ENCODE data around the gene ZNF792. TPM values are rescaled to one million over a fixed set of nuclear protein-coding genes. Genes with fewer than 3 reads are reported as not detected.
"Not testable (repeated sequence)": the region's sequence is repeated elsewhere in the genome, so short reads cannot be mapped to it uniquely, and the experiment has no call there.

ZNF792 gene
- total and polyA plus RNA-seq, 7 experiments from 2014 or later: 11.0 to 33.9 (median 18.3) TPM

- H3K36me3 Mint-ChIP-seq: peaks cover 4 to 42% (median 23%) of the 10 kb centered on the region in 5 donors
- ChIA-PET CTCF (interaction anchor here (6.0 to 8.6 kb wide), 2 partner anchors 9 to 39 kb away, joined by 39 to 138 read pairs; partner anchors contain the start of gene GRAMD1A), POLR2A (interaction anchor here (2.5 to 11.9 kb wide), 2 partner anchors 11 to 37 kb away, joined by 9 to 237 read pairs; partner anchors contain the start of gene GRAMD1A)
- Histone ChIP-seq H3K27ac (ENCODE audit: low read depth, low read length) (peak overlapping the region; percentile 26), H3K27me3 (ENCODE audit: control insufficient read depth in 2 of 2, insufficient read depth in 2 of 2, low read length in 2 of 2) (no peaks in the 10 kb centered on the region), H3K4me1 (ENCODE audit: control insufficient read depth in 2 of 2, insufficient read depth in 2 of 2, low read length in 2 of 2) (peaks cover 44 to 45% of the 10 kb centered on the region in 2 donors), H3K9me3 (ENCODE audit: control insufficient read depth in 2 of 3, low read length in 3 of 3) (no peaks in the 10 kb centered on the region), H3K4me3 (ENCODE audit: low read length) (no peak overlapping the region), H3K36me3 (ENCODE audit: control insufficient read depth in 2 of 3, insufficient read depth in 3 of 3, low read length in 3 of 3) (peaks cover 0 to 57% (median 12%) of the 10 kb centered on the region in 3 experiments)
- H3K4me1 Mint-ChIP-seq: peaks cover 44 to 79% (median 67%) of the 10 kb centered on the region in 7 donors
- H3K9me3 Mint-ChIP-seq: peaks cover 0 to 1% (median 0%) of the 10 kb centered on the region in 11 donors
- intact Hi-C loops (cut with micrococcal nuclease): loop anchor here (5.0 to 10.0 kb wide), 3 partner anchors 237 to 277 kb away; partner anchors contain the start of genes ZNF181 (in 2 of the 2) and ZNF599 (in 1 of the 2)
- H3K4me3 Mint-ChIP-seq: peak overlapping the region in 1 of 10 donors; percentile 84
- peak overlapping the region in 8 of 9 donors; percentile 16 to 98 (median 72) for H3K27ac Mint-ChIP-seq
- no peaks in the 10 kb centered on the region for H3K27me3 Mint-ChIP-seq
- ATAC-seq (no peak), DNase-seq (no peak)
Observed at GRCh38 chr19:35009424-35010415, 45.7 kb upstream of the ZNF792 start.

GRCh38 chr19:35008891-35009341 is 44.9 kb upstream of the ZNF792 start:
- Mint-ChIP-seq H3K27ac (peak overlapping the region in 5 of 9 donors; percentile 46 to 72 (median 67)), H3K9me3 (peaks cover 0 to 3% (median 0%) of the 10 kb centered on the region in 11 donors), H3K27me3 (no peaks in the 10 kb centered on the region), H3K4me3 (peak overlapping the region in 1 of 10 donors; percentile 34), H3K36me3 (peaks cover 4 to 37% (median 17%) of the 10 kb centered on the region in 5 donors), H3K4me1 (peaks cover 41 to 79% (median 66%) of the 10 kb centered on the region in 7 donors)
- peak overlapping the region; percentile 26 for H3K27ac ChIP-seq (ENCODE audit: low read depth, low read length)
- ATAC-seq (no peak), DNase-seq (no peak)
- H3K27me3 ChIP-seq (ENCODE audit: control insufficient read depth in 2 of 2, insufficient read depth in 2 of 2, low read length in 2 of 2): no peaks in the 10 kb centered on the region
- H3K36me3 ChIP-seq (ENCODE audit: control insufficient read depth in 2 of 3, insufficient read depth in 3 of 3, low read length in 3 of 3): peaks cover 0 to 64% (median 12%) of the 10 kb centered on the region in 3 experiments
- H3K4me3 ChIP-seq (ENCODE audit: low read length): no peak overlapping the region
- intact Hi-C loops (cut with micrococcal nuclease): loop anchor here in 1 of 2 donors (10.0 kb wide), 1 partner anchor 274 kb away; the partner anchor contains the start of gene ZNF181
- POLR2A ChIA-PET: interaction anchor here (0.8 to 11.9 kb wide), 4 partner anchors 9 to 36 kb away, joined by 3 to 237 read pairs (median 6); partner anchors contain the start of gene GRAMD1A
- no peaks in the 10 kb centered on the region for H3K9me3 ChIP-seq (ENCODE audit: control insufficient read depth in 2 of 3, low read length in 3 of 3)
- CTCF ChIA-PET: interaction anchor here (6.0 to 8.6 kb wide), 2 partner anchors 8 to 38 kb away, joined by 39 to 138 read pairs; partner anchors contain the start of gene GRAMD1A
- peaks cover 43 to 45% of the 10 kb centered on the region in 2 donors for H3K4me1 ChIP-seq (ENCODE audit: control insufficient read depth in 2 of 2, insufficient read depth in 2 of 2, low read length in 2 of 2)

DNA sequence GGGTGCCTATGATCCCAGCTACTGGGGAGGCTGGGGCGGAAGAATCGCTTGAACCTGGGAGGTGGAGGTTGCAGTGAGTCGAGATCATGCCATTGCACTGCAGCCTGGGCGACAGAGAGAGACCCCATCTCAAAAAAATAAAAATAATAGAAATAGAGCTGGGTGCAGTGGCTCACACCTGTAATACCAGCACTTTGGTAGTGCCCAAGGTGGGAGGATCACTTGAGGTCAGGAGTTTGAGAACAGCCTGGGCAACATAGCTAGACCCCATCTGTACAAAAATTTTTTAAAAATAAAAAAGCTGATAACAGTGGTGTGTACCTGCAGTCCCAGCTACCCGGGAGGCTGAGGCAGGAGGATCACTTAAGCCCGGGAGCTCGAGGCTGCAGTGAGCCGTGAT is 43.4 kb upstream of the ZNF792 start:
- H3K9me3 Mint-ChIP-seq; H3K27me3 ChIP-seq (ENCODE audit: control insufficient read depth in 2 of 2, insufficient read depth in 2 of 2, low read length in 2 of 2); H3K9me3 ChIP-seq (ENCODE audit: control insufficient read depth in 2 of 3, low read length in 3 of 3); H3K27ac ChIP-seq (ENCODE audit: low read depth, low read length); DNase-seq; H3K4me3 ChIP-seq (ENCODE audit: low read length); ATAC-seq; H3K27me3 Mint-ChIP-seq; H3K4me3 Mint-ChIP-seq: not testable (repeated sequence)
- peaks cover 0 to 67% (median 12%) of the 10 kb centered on the region in 3 experiments for H3K36me3 ChIP-seq (ENCODE audit: control insufficient read depth in 2 of 3, insufficient read depth in 3 of 3, low read length in 3 of 3)
- ChIA-PET CTCF (interaction anchor here (8.6 kb wide), 1 partner anchor 37 kb away, joined by 138 read pairs; no protein-coding TSS in a partner anchor), POLR2A (interaction anchor here (0.6 to 11.9 kb wide), 7 partner anchors 8 to 44 kb away, joined by 3 to 237 read pairs (median 4); partner anchors contain the start of gene GRAMD1A)
- Mint-ChIP-seq H3K36me3 (peaks cover 4 to 40% (median 23%) of the 10 kb centered on the region in 5 donors), H3K27ac (peak overlapping the region in 6 of 9 donors; percentile 71 to 88 (median 78)), H3K4me1 (peaks cover 39 to 79% (median 66%) of the 10 kb centered on the region in 7 donors)
- H3K4me1 ChIP-seq (ENCODE audit: control insufficient read depth in 2 of 2, insufficient read depth in 2 of 2, low read length in 2 of 2): peaks cover 39 to 41% of the 10 kb centered on the region in 2 donors
- intact Hi-C loops (cut with micrococcal nuclease): loop anchor here in 1 of 2 donors (10.0 kb wide), 1 partner anchor 273 kb away; the partner anchor contains the start of gene ZNF181

GRCh38 chr19:35006999-35007365 is 43.0 kb upstream of the ZNF792 start:
- peaks cover 39 to 79% (median 66%) of the 10 kb centered on the region in 7 donors for H3K4me1 Mint-ChIP-seq
- ATAC-seq: no peak
- intact Hi-C loops (cut with micrococcal nuclease): loop anchor here in 1 of 2 donors (10.0 kb wide), 1 partner anchor 272 kb away; the partner anchor contains the start of gene ZNF181
- peak overlapping the region; percentile 11 to 93 (median 75) for H3K27ac Mint-ChIP-seq
- POLR2A ChIA-PET: interaction anchor here (0.8 to 3.3 kb wide), 5 partner anchors 22 to 40 kb away, joined by 3 to 16 read pairs (median 5); no protein-coding TSS in a partner anchor
- peaks cover 0 to 3% (median 0%) of the 10 kb centered on the region in 11 donors for H3K9me3 Mint-ChIP-seq
- Histone ChIP-seq H3K4me1 (ENCODE audit: control insufficient read depth in 2 of 2, insufficient read depth in 2 of 2, low read length in 2 of 2) (peaks cover 39 to 40% of the 10 kb centered on the region in 2 donors), H3K9me3 (ENCODE audit: control insufficient read depth in 2 of 3, low read length in 3 of 3) (no peaks in the 10 kb centered on the region), H3K27me3 (ENCODE audit: control insufficient read depth in 2 of 2, insufficient read depth in 2 of 2, low read length in 2 of 2) (no peaks in the 10 kb centered on the region), H3K27ac (ENCODE audit: low read depth, low read length) (peak overlapping the region; percentile 56), H3K36me3 (ENCODE audit: control insufficient read depth in 2 of 3, insufficient read depth in 3 of 3, low read length in 3 of 3) (peaks cover 0 to 66% (median 12%) of the 10 kb centered on the region in 3 experiments), H3K4me3 (ENCODE audit: low read length) (no peak overlapping the region)
- no peaks in the 10 kb centered on the region for H3K27me3 Mint-ChIP-seq
- H3K36me3 Mint-ChIP-seq: peaks cover 4 to 40% (median 23%) of the 10 kb centered on the region in 5 donors
- H3K4me3 Mint-ChIP-seq: peak overlapping the region in 1 of 10 donors; percentile 69
- CTCF ChIA-PET: interaction anchor here (1.4 to 8.6 kb wide), 2 partner anchors 36 to 38 kb away, joined by 3 to 138 read pairs; no protein-coding TSS in a partner anchor
- no peak for DNase-seq

DNA sequence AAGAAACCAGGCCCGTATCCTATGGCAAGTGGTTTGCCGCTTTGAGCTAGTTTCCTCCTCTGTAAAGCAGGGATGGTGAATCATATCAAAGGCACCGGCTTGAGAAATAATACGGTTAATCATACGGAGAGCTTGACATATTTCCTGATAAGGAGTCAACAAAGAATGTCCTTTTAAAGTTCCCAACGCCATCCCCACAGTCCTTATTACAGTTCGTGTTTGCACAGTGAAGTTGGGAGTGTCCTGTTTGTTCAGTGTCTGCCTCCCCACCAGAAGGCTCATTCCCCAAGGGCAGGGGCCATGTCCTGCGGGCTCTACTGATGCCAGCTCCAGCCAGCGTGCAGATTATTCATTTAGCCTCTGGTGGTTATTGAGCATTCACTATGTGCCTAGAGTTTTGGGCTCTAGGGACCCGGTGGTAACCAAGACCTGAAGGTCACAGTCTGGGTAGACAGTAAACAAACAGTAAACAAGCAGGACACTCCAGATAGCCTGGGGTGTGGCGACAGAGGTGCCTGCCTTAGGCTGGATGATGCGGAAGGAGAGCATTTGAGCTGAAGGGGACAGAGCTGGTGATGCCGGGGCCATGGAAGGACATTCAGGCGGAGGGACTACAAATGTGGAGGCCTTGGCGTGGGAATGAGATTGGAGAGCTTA is 42.4 kb upstream of the ZNF792 start:
- Mint-ChIP-seq H3K4me1 (peaks cover 42 to 77% (median 65%) of the 10 kb centered on the region in 7 donors), H3K4me3 (peak overlapping the region in 2 of 10 donors; percentile 47 to 69)
- intact Hi-C loops (cut with micrococcal nuclease): loop anchor here in 1 of 2 donors (10.0 kb wide), 1 partner anchor 272 kb away; the partner anchor contains the start of gene ZNF181

More for the DNA sequence above, 42.4 kb upstream of the ZNF792 start:
- CTCF ChIA-PET: interaction anchor here (1.0 to 1.4 kb wide), 3 partner anchors 33 to 168 kb away, joined by 3 to 8 read pairs (median 4); no protein-coding TSS in a partner anchor
- POLR2A ChIA-PET: interaction anchor here (0.8 to 3.3 kb wide), 7 partner anchors 8 to 39 kb away, joined by 3 to 16 read pairs (median 3); no protein-coding TSS in a partner anchor
- no peak for DNase-seq
- Mint-ChIP-seq H3K36me3 (peaks cover 4 to 41% (median 23%) of the 10 kb centered on the region in 5 donors), H3K27ac (peak overlapping the region; percentile 11 to 93 (median 75)), H3K9me3 (peaks cover 0 to 3% (median 0%) of the 10 kb centered on the region in 11 donors), H3K27me3 (no peaks in the 10 kb centered on the region)
- no peak for ATAC-seq
- Histone ChIP-seq H3K36me3 (ENCODE audit: control insufficient read depth in 2 of 3, insufficient read depth in 3 of 3, low read length in 3 of 3) (peaks cover 0 to 62% (median 12%) of the 10 kb centered on the region in 3 experiments), H3K9me3 (ENCODE audit: control insufficient read depth in 2 of 3, low read length in 3 of 3) (no peaks in the 10 kb centered on the region), H3K4me1 (ENCODE audit: control insufficient read depth in 2 of 2, insufficient read depth in 2 of 2, low read length in 2 of 2) (peaks cover 38 to 39% of the 10 kb centered on the region in 2 donors), H3K27ac (ENCODE audit: low read depth, low read length) (peak overlapping the region; percentile 56), H3K27me3 (ENCODE audit: control insufficient read depth in 2 of 2, insufficient read depth in 2 of 2, low read length in 2 of 2) (no peaks in the 10 kb centered on the region), H3K4me3 (ENCODE audit: low read length) (no peak overlapping the region)

All from naive thymus-derived CD4-positive, alpha-beta T cell (primary cell).